HG03457 (cell line): Measurements from ENCODE around the gene ERP27.

Experiments
- ATAC-seq: cut with Tn5 transposase; IDR thresholded peaks from one replicate; pipeline ENCODE4 v1.9.1; 2021; ENCODE audit warnings: moderate number of reproducible peaks; ENCODE audit not compliant: unreplicated experiment

The ERP27 gene

GRCh38 chr12:14938301-14938700 is at the start of gene ERP27:
Gene ERP27, minus strand, starts transcription at chr12:14938537. Its CDS starts 29 bp downstream, at chr12:14938508.
- ATAC-seq = no peak

DNA sequence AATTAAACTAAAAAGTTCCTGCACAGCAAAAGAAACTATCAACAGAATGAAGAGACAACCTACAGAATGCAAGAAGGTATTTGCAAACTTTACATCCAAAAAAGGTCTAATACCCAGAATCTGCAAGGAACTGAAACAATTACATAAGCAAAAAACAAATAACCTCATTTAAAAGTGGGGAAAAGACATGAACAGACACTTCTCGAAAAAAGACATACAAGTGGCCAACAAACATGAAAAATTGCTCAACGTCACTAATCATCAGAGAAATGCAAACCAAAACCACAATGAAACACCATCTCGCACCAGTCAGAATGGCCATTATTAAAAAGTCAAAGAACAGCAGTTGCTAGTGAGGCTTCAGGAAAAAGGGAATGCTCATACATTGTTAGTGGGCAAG is 49.7 kb upstream of the ERP27 start:
- no peak for ATAC-seq

DNA sequence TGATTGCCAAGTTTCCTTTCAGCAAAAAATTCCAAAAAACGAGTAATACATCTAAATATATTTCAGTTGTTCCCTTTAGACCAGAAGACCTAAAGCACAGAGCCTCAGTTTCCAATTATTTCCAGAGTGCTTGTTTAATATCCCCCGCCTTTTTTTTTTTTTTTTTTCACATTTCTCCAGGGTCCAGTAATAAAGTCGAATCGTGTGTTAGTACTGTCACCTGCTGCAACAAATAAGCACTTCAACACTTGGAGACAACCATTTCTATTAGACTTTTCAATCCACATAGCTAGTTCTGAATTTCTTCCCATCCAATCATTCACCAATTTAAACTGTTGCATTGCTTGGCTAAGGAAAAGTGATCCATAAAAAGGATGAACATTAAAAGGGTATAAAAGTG is 48.1 kb upstream of the ERP27 start:
- ATAC-seq = no peak

- ATAC-seq = no peak
Measured at GRCh38 chr12:14984766-14985285, 46.5 kb upstream of the ERP27 start.

DNA sequence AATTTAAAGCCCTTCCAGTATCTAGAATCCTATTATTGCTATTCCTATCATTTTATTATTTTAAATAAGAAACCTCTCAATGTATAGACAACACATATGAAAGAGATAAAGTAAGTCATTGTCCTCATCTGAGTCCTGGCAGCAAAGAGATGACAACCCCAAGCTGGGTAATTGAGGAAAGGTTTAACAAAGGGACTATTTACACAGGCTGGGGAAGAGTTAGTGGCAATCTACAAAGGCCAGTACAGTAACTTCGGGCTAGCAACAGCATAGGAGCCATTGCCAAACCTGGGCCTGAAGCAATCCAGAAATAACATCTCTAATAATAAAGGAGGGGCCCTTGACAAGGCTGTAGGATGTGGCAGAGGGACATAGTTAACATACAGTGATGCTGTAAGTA is 45.7 kb upstream of the ERP27 start:
- ATAC-seq = no peak

GRCh38 chr12:14982991-14983390 is 44.7 kb upstream of the ERP27 start:
- ATAC-seq = no peak

- ATAC-seq = no peak
Measured at GRCh38 chr12:14982562-14982961, 44.2 kb upstream of the ERP27 start.

GRCh38 chr12:14981049-14981448 is 42.7 kb upstream of the ERP27 start:
- ATAC-seq = no peak

DNA sequence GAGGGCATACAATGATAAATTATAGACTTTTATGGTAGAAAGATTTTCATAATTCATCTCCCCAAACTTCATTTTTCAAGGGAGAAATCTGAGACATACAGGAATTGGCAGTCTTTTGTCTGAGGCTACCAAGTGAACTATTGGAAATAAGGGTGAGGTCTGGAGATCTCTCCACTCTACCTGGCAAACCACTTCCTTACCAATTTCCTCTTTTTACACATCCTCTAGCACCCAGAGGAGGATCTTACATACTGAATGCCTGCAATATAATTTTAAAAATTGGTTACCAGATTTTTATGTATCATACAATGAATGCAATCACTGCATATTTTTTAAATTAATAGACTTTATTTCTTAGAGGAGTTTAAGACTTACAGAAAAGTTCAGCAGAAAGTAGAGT is 41.1 kb upstream of the ERP27 start:
- no peak for ATAC-seq

DNA sequence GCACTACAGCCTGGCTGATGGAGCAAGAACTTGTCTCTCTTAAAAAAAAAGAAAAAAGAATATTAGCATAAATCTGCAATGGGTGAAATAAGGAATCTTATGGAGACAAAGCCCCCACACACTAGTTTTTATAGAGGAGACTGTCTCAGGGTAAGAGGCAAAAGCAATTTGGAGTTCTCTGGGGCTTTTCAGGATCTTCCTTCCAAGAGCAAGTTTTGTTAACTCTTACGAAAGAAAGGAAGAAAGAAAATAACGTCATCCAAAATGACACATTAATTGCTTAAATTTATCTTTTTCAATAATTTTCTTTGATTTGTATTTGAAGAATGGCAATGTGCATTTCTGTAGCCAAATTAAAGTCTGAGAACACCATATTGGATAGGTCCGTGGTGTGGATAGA is 38.3 kb upstream of the ERP27 start:
- ATAC-seq = no peak

GRCh38 chr12:14975457-14975856 is 37.1 kb upstream of the ERP27 start:
- no peak for ATAC-seq

- ATAC-seq = no peak
Measured at GRCh38 chr12:14974633-14975032, 36.3 kb upstream of the ERP27 start.

DNA sequence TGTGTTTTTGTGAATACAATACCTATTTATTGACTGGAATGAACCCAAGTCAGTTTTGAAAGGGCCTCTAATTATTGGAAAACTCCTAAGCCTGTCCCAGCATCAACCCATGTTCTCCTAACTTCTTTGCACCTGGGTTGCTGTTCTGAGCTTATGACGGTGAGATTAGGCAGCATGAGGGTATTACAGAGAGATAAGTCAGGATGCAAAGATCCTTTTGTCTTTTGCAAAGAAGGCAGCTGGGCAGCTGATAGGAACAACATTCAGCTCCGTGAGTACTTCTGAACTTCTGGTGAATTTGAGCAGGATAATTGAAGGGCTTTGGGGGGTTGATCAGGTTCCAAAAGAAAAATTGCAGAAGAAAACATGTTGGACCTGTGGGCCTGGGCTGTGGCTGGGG is 34.5 kb upstream of the ERP27 start, which contains the start of gene PDE6H:
PDE6H (plus strand) TSS at position 227 of the 400 bp plus-strand sequence. CDS start 4,971 bp downstream, outside the sequence.
- no peak for ATAC-seq

DNA sequence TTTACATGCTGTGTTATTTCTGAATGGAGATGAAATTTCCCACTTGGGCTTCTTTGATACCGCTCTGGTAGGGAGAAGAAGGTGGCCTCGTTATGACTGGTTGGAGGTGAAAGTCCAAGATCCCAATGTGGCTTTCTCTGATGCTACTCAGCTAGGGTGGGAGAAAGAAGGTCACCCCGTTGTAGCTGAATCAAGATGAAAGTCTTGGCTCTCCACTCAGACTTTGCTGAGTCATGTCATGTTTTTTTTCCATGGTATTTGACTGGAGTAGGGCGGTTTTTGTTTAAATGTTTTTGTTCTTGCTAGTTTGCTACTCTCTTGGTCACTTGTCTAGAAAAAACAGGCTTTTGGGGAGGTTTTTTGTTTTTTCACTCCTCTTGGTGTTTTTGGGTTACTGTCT is 32.1 kb upstream of the ERP27 start:
- no peak for ATAC-seq

GRCh38 chr12:14968478-14968877 is 30.1 kb upstream of the ERP27 start:
- no peak for ATAC-seq

DNA sequence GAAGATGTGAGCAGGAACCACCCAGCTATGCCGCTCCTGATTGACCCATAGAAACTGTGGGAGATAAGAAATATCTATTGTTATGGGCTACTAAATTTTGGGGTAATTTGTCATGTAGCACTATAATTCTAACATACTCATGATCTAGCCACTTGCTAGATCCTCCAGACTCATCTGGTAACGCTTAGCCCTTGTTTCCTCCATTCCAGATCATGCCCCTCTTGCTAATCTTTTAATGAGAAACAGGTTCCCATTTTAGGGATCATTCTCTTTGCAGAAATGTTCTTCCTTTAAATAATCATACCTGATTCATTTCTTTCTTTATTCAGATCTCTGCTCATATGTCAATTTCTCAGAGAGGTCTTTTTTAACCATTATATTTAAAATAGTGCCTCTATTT is 26.9 kb upstream of the ERP27 start:
- ATAC-seq = no peak

DNA sequence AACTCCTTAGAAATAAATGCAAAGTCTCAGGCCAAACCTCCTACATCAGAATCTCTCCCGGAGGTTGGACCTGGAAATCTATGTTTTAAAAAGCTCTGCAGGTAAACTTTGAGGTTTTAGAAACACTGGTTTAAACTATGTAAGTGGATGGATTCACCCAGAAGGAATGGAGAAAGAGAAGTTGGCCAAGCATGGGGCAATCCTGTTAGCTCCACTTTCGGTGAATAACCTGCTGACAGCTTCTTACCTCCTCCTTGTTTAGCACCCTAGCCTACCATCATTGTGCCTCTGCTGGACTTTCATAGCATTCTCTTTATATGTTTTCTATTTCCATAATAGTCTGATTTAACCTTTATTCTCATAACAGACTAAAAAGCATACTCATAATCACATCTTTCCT is 26.1 kb upstream of the ERP27 start:
- ATAC-seq = no peak

DNA sequence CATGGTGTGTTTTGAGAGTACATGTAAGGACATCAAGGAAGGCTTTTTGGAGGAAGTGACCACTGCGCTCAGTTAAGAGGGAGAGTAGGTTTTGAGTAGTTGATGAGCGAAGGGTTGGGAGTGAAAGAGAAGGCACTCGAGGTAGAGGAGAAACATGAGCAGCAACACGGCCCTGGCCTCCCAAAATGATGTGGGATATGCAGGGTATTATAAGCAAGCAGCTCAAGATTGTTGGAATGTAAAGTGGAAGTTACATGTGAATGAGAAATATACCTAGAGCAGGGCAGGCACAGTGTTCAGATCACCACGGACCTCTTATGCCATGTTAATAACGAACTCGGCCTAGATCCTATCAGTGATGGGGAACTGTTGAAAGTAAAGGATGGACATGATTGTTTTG is 25.2 kb upstream of the ERP27 start:
- ATAC-seq = no peak

DNA sequence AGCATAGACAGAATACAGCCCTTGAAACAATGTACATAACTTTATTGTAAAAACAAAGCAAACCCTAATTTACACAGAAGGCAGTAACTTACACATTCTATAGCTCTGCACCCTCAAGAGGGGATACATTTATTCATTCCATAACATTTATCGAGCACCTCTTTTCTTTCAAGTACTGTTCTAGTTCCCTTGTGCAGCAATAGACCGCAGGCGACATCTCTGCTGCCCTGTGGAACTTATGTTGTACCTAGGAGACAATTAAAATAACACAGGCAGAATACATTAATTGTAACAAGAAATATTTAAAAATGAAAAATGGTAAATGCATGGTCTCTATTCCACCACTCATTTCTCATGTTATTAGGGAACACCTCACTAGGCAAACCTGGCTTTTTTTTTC is 24.5 kb upstream of the ERP27 start:
- no peak for ATAC-seq

GRCh38 chr12:14962153-14962539 is 23.8 kb upstream of the ERP27 start:
- ATAC-seq = no peak

DNA sequence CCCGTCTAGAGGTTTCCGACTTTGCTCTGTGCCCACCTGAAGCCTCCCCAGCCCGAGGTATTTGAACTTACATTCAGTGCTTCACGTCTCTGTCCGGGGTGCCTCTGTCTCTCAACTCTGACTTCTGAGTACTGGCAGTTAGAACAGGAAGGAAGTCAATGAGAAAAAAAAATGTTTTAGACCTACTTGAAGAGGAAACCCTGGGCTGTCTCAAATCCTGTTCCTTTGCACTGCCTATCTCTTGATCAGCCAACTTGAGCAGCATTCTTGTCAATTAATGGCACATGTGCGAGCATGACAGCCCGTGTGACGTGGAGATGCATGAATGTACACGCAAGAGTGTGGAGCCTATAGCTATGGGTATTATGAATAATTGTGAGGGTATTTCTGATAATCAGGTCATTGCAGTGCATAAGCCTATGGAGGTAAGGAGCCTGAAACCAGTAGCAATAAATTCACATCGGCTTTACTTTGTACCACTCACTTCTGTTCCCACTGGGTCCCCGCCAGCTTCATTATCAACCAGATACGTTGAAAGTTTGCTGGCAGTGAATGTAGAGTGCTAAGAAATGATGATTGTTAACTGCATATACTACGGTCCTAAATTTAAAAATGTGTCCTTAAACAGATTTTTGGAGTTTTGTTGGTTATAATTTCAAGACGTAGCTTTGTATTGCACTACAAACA is 23.3 kb upstream of the ERP27 start, which contains the start of gene ARHGDIB:
ARHGDIB (minus strand) TSS at position 136 of the 687 bp plus-strand sequence. CDS start 10,889 bp downstream, outside the sequence.
- ATAC-seq = peak; percentile 54

DNA sequence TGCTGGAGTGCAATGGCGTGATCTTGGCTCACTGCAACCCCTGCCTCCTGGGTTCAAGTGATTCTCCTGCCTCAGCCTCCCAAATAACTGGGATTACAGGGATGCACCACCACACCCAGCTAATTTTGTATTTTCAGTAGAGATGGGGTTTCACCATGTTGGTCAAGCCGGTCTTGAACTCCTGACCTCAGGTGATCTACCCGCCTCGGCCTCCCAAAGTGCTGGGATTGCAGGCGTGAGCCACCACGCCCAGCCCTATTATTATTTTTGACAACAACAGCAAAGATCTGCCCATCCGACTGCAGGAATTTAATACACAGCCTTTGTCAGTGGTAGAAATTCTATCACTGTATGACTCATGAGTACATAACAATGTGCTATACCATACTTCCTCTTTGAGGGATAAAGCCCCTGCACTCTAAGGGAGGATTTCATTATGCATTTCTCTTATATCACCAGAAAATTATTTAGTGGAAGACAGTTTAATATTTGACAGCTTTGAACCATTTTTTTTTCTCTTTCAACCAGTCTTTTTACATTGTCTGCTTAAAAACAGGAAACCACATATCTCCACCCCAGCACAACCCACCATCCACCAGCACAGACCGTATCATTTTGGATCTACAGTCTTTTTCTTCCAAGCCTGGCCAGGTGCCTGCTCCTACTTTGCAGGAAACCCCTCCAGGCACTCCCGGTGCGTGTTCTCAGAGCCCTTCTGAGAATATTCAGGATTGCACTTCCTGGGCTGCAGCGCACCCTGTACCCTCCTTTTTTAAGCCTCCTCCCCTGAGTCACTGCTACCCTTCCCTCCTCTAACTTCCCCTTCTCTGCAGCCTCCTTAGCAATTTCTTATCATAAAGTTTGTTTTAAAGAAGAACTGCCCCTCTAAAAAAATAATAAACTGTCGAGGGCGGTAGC is 22.5 kb upstream of the ERP27 start:
- ATAC-seq = peak; percentile 32
